Medulla oblongata (tissue), 1 donor: ENCODE data around the gene VEPH1.
A peak's percentile ranks its signal among the peaks of the same experiment; 100 is the strongest.

Experiments used
- DNase-seq: peaks from one replicate; pipeline ENCODE4 v3.0.0-alpha.2; 2015; ENCODE audit errors: extremely low spot score

The VEPH1 gene

DNA sequence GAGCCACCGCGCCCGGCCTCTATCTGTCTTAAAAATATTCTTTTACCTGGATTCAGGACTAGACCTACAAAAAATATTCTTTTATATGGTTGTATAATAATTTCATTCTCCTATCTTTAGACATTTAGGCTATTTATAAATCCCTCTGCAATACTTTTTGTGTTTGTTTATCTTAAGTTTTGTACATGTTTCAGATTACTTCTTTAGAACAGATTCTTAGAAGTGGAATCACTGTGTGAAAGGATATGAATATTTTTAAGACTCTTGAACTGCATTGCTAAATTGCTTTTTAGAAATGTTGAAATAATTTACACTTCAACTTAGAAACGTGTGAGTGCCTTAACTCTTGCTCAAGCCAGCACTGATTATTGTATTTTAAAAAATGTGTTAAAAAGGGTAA is 197.8 kb downstream of the VEPH1 start:
- DNase-seq = no peak

DNA sequence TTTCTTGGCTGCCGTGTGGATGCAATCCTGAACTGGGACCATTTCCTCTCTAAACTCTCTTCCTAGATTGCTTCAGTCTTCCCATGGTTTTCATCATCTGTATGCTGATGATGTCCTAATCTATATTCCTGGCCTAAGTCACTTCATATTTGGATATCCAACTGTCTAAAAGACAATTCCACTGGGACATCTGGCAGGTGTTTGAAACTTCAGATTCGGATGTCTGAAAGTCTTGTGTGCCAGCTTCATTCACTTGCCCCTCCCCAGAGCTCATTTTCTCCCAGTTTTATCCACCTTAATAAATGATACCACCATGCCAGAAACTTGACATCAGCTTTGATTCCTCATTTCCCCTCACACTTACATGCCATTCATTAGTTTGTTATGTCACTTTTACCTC is 201.5 kb downstream of the VEPH1 start:
- no peak for DNase-seq

DNA sequence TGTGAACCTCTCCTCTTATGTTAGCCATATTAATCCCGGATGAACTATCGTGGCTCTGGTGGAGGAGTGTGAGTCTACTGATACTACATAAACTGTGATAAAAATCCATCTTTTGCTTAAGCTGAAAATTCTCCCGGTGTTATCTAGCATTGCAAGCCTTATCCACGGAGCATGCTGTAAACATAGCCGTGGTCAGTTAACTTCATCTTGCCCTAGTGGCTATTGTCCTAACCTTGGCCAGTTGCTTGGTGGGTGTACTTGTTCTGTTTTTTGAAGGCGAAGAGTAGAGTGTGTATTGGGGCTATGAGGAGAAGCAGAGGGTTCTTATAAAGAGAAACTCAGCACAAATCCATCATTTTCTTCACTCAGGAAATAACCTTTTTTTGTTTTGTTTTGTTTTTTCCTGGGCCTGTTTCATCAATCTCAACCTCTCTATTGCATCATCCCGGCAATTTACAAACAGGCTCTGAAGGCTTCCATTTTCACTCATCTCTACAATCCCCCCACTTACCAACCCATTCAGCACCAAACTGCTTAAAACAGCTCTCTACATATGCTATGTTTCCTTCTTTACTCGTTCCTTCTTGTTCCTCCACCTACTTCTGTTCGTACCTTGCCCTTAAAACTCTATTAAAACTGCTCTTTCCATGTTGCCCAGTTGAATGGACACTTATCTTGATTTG is 202.1 kb downstream of the VEPH1 start:
- DNase-seq = no peak

DNA sequence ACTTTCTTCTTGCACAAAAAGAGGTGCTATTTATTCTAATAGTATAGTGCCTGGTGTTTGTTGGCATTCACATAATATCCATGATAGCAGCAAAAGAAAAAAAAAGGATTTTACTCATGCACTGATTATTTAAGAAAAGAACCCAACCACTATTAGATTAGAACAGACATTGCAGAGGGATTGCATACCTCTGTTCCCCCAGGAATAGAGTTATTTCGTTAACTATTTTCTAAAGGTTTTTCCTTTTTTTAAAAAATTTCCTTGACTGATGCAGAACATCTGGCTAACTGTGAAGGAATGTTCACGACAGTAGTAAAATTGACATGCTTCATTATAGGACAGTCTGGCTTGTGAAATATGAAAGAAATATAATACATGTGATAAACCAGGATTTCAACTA is 203.1 kb downstream of the VEPH1 start:
- no peak for DNase-seq

GRCh38 chr3:157297328-157297915 is 205.8 kb downstream of the VEPH1 start:
- DNase-seq = no peak

- DNase-seq = no peak
Measured at GRCh38 chr3:157294953-157295352, 208.3 kb downstream of the VEPH1 start.

DNA sequence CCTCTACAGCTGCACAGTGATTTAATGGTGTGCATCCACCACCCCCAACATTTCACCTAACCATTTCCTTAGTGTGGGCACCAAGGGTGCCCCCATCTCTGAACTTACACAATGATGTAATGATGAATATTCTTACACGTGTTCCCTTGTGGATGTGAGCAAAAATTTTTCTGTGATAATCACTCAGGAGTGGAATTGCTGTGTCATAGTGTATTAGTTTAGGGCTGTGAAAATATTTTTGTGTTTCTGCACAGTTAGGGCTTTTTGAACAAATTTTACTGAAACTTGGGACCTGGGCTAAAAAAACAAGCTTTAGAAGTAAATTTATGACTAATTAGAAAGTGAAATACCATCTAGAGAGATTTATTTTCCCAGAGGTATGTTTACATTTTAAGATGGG is 208.7 kb downstream of the VEPH1 start:
- DNase-seq = no peak

DNA sequence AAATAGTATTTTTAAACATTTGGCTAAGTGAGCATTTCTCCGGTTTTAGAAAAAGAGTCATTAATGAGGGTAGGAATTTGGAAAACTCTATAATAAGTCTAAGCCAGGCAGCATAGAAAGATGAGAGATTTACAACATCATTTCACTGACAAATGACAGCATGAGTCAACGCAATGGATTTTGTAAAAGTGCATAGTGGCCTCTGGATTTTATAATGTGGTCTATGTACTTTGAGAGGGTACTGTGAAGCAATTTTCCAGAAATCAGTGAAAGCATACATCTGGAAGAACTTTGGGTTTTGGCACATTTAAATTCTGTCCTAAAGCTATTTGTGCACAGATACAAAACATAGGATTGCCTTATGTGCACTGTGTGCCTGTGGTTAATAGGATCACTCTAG is 212.4 kb downstream of the VEPH1 start:
- DNase-seq = no peak

- DNase-seq = no peak
Measured at GRCh38 chr3:157285966-157286365, 217.2 kb downstream of the VEPH1 start.

DNA sequence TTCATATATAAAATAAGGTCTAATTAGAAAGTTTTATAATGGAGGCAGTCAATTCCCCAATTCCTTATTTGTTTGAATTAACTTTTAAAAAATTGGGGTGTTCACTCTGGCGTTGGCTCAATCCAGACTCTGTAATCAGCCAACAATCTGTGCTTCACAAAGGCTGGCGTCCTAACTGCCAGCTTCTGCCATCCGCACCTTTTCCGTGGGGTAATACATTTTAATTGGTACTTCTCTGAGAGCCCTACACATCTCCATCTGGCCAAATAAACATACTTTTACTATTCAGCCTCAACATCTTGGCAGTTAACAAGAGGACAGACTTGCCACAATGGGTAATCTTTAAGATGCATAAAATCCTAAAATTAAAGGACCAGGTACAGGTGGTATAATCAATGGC is 218.1 kb downstream of the VEPH1 start:
- no peak for DNase-seq

DNA sequence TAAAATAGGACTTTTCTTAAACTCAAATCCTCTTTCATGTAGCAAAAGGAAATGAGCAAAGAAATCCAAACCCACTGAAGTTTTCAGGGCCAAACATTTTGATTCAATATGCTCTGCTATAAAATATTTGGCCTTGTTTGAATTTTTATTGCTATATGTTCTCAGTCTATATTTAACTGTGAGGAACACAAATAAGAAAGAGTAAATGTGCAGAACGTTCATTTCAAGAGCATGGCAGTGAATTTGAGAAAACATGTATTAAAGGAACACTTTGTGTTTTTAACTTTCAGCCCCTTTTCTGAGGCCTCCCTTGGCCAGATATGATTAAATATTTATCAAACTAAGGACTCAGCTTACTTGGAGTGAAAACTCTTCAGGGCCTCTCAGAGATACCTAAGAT is 218.5 kb downstream of the VEPH1 start:
- DNase-seq = no peak

- no peak for DNase-seq
Measured at GRCh38 chr3:157282261-157283191, 220.7 kb downstream of the VEPH1 start.

DNA sequence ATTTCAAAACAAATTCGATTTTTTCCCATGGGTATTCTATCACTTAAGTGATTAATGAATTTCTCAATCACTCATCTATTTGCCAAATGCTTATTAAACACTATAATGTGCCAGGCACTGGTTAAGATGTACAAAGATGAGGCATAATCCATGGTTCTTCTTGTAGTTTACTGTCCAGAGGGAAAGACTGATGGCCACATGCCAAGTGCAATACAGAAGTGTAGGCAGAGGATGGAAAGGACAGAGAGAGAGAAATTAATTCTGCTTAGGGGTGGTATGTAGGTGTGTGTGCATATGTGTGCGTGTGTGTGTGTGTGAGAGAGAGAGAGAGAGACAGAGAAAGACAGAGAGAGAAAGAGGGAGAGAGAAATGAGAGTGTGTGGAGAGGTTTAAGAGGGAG is 222.4 kb downstream of the VEPH1 start:
- DNase-seq = no peak

DNA sequence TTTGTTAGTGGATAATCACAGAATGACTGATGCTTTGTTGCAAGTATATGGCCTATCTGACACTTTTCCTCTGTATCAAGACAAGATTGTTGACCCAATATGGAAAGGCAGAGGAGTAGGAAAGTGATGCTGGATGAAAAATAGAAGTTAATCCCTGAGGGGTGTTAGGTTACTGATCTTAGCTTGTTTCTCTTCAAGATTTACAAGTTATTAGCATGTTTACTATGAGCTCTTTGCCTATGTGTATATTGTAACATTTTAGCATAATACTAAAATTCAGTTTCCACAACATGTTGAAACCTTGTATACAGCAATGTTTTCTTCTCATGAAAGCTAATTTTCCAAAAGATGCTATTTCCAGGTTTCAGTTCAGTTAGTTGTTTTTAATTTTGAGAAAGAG is 222.9 kb downstream of the VEPH1 start:
- DNase-seq = no peak

DNA sequence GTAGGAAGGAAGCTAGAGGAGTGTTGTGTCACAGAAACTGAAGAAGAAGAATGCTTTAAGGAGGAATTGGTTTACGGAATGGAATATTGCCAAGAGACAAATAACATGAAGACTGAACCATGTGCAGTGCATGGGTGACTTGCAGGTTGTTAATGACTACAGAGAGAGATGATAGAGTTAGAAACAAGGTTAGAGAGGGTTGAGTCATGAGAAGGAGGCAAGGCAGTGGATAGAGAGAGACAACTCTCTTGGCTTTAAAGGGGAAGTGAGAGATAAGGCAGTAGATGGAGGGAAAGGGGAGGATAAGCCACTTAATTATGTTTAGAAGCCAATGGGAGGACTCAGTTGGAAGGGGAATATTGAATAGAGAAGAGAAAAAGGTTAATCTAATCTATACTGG is 224.0 kb downstream of the VEPH1 start:
- no peak for DNase-seq

DNA sequence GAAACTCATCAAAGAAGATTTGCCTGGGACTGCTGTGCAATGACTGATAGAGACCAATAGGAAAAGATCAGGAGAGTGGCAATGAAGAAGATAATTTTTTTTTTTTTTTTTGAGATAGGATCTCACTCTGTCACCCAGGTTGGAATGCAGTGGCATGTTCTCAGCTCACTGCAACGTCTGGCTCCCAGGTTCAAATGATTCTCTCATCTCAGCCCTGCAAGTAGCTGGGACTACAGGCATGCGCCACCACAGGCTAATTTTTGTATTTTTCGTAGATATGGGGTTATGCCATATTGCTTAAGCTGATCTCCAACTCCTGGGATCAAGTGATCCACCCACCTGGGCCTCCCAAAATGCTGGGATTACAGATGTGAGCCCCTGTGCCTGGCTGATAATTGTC is 226.4 kb downstream of the VEPH1 start:
- no peak for DNase-seq

DNA sequence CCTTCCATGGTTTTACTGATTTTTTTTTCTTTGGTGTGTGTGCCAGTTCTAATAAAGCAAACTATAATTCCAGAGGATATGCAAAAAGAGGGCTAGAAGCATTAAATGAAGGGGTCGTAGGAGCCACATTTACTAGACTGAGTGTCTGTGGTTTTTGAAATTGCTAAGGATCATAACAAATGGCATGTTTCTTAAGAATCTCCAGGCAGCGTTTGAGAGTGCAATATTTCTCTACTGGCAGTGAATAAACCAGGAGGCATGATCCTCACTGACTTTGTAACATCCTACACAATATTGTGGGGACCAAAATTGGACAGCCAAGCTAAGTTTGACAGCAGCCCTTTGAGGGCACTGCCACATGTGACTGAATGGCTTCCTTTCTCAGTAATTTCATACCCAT is 227.4 kb downstream of the VEPH1 start:
- no peak for DNase-seq

- peak; percentile 9 for DNase-seq
Measured at GRCh38 chr3:157274644-157275137, 228.5 kb downstream of the VEPH1 start.

DNA sequence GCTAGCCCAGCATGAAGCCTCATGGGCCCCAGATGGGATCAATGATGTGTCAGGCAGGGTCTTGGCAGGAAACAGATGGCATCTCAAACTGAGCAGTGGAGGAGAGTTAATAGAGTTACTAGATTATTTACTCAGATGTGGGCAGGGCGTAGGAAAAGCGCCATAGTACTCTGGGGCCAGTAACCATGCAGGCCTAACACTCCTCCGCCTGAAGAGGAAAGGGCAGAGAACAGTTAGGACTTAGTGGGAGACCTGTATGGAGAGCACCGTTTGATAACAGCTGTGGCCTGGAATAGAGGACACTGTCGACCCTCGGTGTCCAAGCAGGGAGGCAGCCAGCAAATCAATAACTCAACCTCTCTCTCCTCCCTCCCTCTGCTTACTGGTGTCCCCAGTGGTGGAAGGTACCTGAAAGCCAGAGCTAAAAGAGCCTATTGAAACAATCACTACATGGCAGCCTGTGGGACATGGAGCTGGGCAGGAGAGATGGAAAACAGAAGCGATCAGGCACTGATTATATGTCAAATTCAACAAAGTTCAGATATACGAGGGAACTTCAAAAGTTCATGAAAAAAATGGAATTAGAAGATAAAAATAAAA is 231.8 kb downstream of the VEPH1 start:
- DNase-seq = no peak

DNA sequence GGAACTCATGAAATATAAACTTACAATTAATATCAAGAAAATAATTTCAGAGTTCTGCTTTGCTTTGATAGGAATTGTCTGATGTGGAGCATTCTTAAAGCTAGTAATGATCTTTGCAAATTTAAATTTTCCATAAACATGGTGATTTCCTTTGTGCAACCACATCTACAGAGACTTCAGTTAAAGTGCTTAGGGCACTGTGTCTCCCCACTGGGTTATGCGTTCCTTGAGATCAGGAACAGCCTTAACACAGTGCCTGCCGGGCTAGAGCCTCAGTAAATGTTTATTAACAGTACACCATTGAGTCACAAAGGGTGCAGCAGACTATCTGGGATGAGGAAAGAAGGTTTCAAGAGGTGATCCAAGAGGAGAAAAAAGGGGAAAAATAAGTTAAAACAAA is 235.2 kb downstream of the VEPH1 start:
- no peak for DNase-seq

DNA sequence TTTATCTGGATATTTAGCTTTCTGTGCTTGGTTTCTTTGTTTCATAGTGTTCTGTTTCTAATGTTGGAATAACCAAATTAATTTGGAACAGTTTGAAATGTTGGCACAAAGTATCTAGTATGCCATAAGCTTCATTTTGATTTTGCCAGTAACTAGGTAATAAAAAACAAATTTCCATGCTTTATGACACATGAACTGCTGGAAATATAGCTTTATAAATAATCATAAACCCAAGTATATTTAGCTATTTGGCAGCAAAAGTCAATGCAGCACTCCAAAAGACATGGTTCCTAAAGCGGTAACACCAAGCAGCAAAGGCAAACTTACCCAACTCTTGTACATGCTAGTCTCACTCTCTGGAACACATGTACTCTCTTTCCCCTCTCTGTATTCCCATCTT is 237.3 kb downstream of the VEPH1 start:
- DNase-seq = no peak

DNA sequence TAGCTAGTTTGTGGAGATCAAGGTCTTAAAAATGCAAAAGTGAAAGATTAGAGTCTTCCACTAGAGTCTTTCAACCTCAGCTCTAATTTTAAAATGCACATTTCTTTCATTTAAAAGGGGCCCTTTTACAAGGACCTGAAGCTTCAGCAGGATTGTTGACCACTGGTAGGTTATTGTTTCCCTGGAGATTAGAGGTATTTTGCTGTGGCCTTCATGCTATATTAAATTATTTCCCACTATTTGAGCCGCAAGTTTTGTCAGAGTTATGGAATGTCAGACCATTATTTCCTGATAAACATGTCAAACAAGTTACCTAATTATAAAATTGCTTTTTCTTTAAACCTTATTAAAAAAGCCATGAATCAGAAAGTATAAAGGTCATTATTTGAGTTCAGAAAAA is 240.2 kb downstream of the VEPH1 start:
- DNase-seq = no peak
